Amniotic epithelial cell (primary cell): ENCODE data around the gene DNAH14.
A peak's percentile ranks its signal among the peaks of the same experiment; 100 is the strongest.

Experiments used
- DNase-seq: peaks from one replicate; pipeline ENCODE4 v3.0.0-alpha.2; 2010; ENCODE audit warnings: low read depth

DNAH14 gene

GRCh38 chr1:225428881-225429455 is 499.5 kb downstream of the DNAH14 start:
- no peak for DNase-seq

GRCh38 chr1:225430301-225430700 is 500.8 kb downstream of the DNAH14 start:
- no peak for DNase-seq

GRCh38 chr1:225431081-225431863 is 501.8 kb downstream of the DNAH14 start:
- no peak for DNase-seq

- DNase-seq = no peak
Observed at GRCh38 chr1:225434046-225434445, 504.6 kb downstream of the DNAH14 start.

- DNase-seq = no peak
Observed at GRCh38 chr1:225435076-225435475, 505.6 kb downstream of the DNAH14 start.

- DNase-seq = no peak
Observed at GRCh38 chr1:225435487-225435886, 506.0 kb downstream of the DNAH14 start.

- DNase-seq = no peak
Observed at GRCh38 chr1:225435957-225436392, 506.5 kb downstream of the DNAH14 start.

GRCh38 chr1:225437710-225438437 is 508.4 kb downstream of the DNAH14 start:
- peak; percentile 32 for DNase-seq

GRCh38 chr1:225440380-225441221 is 511.1 kb downstream of the DNAH14 start:
- DNase-seq = no peak

- DNase-seq = no peak
Observed at GRCh38 chr1:225441314-225442122, 512.0 kb downstream of the DNAH14 start.

GRCh38 chr1:225442123-225442505 is 512.6 kb downstream of the DNAH14 start:
- no peak for DNase-seq

- DNase-seq = no peak
Observed at GRCh38 chr1:225445639-225446594, 516.4 kb downstream of the DNAH14 start.

- no peak for DNase-seq
Observed at GRCh38 chr1:225446595-225446960, 517.1 kb downstream of the DNAH14 start.

GRCh38 chr1:225446981-225447615 is 517.6 kb downstream of the DNAH14 start:
- no peak for DNase-seq

GRCh38 chr1:225447650-225448089 is 518.2 kb downstream of the DNAH14 start:
- no peak for DNase-seq

- DNase-seq = no peak
Observed at GRCh38 chr1:225448146-225448805, 518.8 kb downstream of the DNAH14 start.
